SHP77 treated with DMSO at 0.1 percent for 48 hours (cell line): ENCODE results near the gene PLEKHM1.
A peak's percentile ranks its signal among the peaks of the same experiment; 100 is the strongest.

Experiments used
- DNase-seq: peaks from one replicate; lab custom pipeline; 2025; lab: John Stamatoyannopoulos, UW

PLEKHM1 gene

GRCh38 chr17:45398800-45399199 lies 91.7 kb downstream of the PLEKHM1 start:
- DNase-seq, result no peak

GRCh38 chr17:45397796-45398195 lies 92.7 kb downstream of the PLEKHM1 start:
- DNase-seq, result no peak

GRCh38 chr17:45396496-45397205 lies 93.9 kb downstream of the PLEKHM1 start:
- DNase-seq, result no peak

- no peak for DNase-seq
Observed at GRCh38 chr17:45395569-45396415, 94.7 kb downstream of the PLEKHM1 start.

- peak; percentile 32 for DNase-seq
Observed at GRCh38 chr17:45394913-45395568, 95.5 kb downstream of the PLEKHM1 start.

GRCh38 chr17:45394564-45394912 lies 96.0 kb downstream of the PLEKHM1 start:
- DNase-seq, result no peak

- no peak for DNase-seq
Observed at GRCh38 chr17:45394091-45394490, 96.4 kb downstream of the PLEKHM1 start.

GRCh38 chr17:45393411-45393810 lies 97.1 kb downstream of the PLEKHM1 start:
- DNase-seq, result no peak

GRCh38 chr17:45391918-45392317 lies 98.6 kb downstream of the PLEKHM1 start:
- no peak for DNase-seq

GRCh38 chr17:45391291-45391690 lies 99.2 kb downstream of the PLEKHM1 start:
- no peak for DNase-seq

- DNase-seq, result no peak
Observed at GRCh38 chr17:45389354-45389753, 101.2 kb downstream of the PLEKHM1 start.

- DNase-seq, result no peak
Observed at GRCh38 chr17:45388604-45389325, 101.8 kb downstream of the PLEKHM1 start.

- no peak for DNase-seq
Observed at GRCh38 chr17:45387739-45388138, 102.8 kb downstream of the PLEKHM1 start.

- DNase-seq, result no peak
Observed at GRCh38 chr17:45386178-45386577, 104.3 kb downstream of the PLEKHM1 start.
